Measurements from ENCODE around the gene CECR2. TPM values are rescaled to one million over a fixed set of nuclear protein-coding genes. Genes with fewer than 3 reads are reported as not detected.
"Not testable (repeated sequence)": the region's sequence is repeated elsewhere in the genome, so short reads cannot be mapped to it uniquely, and the experiment has no call there.

Gene CECR2
- total RNA-seq, 1 donor: not detected

DNA sequence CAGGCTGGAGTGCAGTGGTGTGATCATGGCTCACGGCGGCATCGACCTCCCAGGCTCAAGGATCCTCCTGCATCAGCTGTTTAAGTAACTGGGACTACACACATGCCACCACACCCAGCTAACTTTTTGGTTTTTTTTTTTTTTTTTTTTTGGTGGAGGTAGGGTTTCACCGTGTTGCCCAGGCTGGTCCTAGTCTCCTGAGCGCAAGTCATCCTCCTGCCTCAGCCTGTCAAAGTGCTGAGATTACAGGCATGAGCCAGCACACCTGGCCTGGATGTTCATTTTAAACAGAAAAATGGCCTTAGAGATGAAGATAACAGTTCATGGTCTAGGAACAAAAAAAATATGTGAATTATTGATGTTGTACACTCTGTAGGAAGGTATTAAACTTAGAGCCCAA is 180.4 kb downstream of the CECR2 start:
- H3K4me3 ChIP-seq (ENCODE audit: low read depth, low read length): no peak overlapping the region
- TF ChIP-seq, protein P1, sequence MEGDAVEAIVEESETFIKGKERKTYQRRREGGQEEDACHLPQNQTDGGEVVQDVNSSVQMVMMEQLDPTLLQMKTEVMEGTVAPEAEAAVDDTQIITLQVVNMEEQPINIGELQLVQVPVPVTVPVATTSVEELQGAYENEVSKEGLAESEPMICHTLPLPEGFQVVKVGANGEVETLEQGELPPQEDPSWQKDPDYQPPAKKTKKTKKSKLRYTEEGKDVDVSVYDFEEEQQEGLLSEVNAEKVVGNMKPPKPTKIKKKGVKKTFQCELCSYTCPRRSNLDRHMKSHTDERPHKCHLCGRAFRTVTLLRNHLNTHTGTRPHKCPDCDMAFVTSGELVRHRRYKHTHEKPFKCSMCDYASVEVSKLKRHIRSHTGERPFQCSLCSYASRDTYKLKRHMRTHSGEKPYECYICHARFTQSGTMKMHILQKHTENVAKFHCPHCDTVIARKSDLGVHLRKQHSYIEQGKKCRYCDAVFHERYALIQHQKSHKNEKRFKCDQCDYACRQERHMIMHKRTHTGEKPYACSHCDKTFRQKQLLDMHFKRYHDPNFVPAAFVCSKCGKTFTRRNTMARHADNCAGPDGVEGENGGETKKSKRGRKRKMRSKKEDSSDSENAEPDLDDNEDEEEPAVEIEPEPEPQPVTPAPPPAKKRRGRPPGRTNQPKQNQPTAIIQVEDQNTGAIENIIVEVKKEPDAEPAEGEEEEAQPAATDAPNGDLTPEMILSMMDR (IDR thresholded peaks at IDR 0.05; ENCODE audit: insufficient read depth, low read depth, low read length): no peak
- no peak for DNase-seq (ENCODE audit: low read depth)

DNA sequence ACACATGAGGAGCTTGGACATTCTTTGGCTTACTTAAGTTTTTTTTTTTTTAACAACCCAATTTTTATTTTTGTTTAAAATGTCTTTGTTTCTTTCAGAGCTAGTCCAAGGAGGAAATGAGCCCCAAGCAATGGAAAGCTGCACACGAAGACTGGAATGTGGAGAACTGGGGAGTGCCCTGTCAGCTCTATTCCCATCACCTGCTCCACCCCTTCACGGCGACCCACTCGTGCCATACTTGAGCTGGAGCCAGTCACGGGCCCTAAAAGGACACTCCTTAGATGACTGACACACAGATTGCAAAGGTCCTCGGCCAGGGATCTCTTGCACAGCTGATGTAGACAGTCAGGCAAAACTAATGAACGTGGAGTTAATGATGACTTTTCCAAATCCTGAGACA is 183.5 kb downstream of the CECR2 start:
- DNase-seq (ENCODE audit: low read depth): no peak
- H3K4me3 ChIP-seq (ENCODE audit: low read depth, low read length): no peak overlapping the region
- TF ChIP-seq, protein P1 (IDR thresholded peaks at IDR 0.05; ENCODE audit: insufficient read depth, low read depth, low read length): no peak

DNA sequence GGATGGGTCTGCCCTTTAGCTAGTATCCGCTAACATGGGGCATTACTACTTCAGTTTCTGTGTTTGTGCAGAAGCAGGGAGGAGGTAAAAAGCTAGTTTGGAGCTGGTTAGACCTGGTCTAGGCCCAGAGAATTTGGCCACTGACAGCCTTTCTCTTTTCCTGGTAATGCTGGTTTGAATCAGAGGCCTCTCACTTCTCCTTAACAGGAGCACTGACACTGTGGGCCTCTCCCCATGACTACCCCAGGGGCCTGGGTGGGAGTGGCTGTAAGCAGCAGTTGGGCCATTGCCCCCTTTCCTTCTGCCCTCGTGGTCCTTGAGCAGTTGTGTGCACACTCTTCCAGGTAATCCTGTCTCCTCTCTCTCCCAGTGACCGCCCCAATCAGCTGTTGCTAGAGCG is 185.6 kb downstream of the CECR2 start:
- DNase-seq (ENCODE audit: low read depth): no peak
- TF ChIP-seq, protein P1 (IDR thresholded peaks at IDR 0.05; ENCODE audit: insufficient read depth, low read depth, low read length): no peak
- H3K4me3 ChIP-seq (ENCODE audit: low read depth, low read length): no peak overlapping the region

DNA sequence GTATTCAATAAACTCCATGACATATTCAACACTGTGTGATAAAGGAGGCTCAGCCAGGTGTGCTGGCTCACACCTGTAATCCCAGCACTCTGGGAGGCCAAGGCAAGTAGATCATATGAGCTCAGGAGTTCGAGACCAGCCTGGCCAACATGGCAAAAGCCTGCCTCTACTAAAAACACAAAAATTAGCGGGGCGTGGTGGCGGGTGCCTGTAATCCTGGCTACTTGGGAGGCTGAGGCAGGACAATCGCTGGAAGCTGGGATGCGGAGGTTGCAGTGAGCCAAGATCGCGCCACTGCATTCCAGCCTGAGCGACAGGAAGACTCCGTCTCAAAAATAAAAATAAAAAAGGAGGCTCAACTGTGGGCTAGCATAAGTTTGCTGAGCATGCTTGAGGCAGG is 189.9 kb downstream of the CECR2 start:
- no peak for DNase-seq (ENCODE audit: low read depth)
- TF ChIP-seq, protein P1 (IDR thresholded peaks at IDR 0.05; ENCODE audit: insufficient read depth, low read depth, low read length): no peak
- no peak overlapping the region for H3K4me3 ChIP-seq (ENCODE audit: low read depth, low read length)

DNA sequence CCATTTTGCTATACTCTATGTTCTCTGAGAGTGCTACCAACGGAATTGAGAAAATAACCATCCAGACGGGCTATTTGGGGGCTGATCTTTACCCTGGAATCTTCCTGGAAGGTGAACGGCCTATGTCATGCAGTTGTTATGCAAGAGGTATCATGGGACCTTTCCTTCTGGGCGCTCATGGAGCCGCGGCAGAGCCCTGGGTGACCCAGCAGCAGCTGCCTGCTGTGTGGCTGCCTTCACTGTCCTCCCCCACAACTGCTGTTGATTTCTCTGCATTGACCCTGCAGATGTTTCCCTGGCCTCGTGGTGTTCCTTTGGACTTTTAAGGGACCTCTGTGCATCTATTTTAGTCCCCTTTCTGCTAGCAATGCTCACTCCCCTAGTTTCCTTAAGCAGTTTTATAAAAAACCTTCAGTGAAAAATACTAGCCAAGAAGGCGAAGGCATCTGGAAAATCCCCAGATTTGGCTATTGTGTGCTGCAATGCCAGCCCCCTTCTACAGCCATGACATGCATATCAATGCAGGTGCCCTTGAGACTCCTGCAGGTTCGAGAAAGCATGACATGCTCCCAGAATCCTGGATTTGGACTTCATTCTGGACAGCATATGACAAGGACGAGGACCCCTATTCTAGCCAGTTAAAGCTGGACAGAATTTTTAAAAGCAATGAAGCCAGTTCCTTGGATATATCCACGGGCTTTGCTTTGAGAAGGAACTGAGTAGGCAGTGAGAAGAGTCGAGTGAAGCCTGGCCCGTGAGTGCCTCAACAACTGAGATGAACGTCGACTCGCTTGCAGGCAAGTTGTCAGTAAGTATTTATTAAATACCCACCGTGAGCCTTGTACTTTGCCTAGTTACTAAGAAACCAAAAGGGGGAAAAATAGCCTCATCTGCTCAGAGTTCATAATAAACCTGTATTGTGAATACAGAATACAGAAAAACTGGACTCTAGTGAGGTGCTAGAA is 193.9 kb downstream of the CECR2 start, which contains the start of gene SLC25A18:
SLC25A18 (plus strand) TSS at position 593 of the 965 bp plus-strand sequence. CDS start 16,447 bp downstream, outside the sequence.
- H3K4me3 ChIP-seq (ENCODE audit: low read depth, low read length): no peak within 1 kb of the TSS
- DNase-seq (ENCODE audit: low read depth): peak; percentile 86

DNA sequence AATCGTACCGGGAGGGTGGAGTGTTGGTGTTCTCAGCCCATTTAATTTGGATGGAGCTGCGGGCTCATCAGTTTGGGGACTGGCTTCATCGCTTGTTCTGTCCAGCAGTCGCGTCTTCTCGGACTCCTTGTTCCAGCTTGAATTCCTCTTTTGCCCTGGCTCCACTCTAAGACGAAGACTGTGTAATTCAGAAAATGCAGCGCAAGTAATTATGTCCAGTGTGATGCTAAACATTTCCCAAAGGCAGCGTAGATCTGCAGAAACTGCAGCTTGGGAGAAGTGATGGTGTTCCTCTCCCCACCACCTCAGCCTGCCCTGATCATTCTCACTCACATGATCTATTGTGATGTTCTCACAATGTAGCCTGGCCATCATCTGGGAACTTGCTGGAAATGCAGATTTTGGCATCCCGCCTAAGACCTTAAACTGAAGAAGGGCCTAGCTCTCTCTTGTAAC is 194.7 kb downstream of the CECR2 start:
- TF ChIP-seq, protein P1 (IDR thresholded peaks at IDR 0.05; ENCODE audit: insufficient read depth, low read depth, low read length): no peak
- peak; percentile 84 for DNase-seq (ENCODE audit: low read depth)
- no peak overlapping the region for H3K4me3 ChIP-seq (ENCODE audit: low read depth, low read length)

More for the DNA sequence above, 193.9 kb downstream of the CECR2 start, which contains the start of gene SLC25A18:
- TF ChIP-seq, protein P1 (IDR thresholded peaks at IDR 0.05; ENCODE audit: insufficient read depth, low read depth, low read length): peak; percentile 5

DNA sequence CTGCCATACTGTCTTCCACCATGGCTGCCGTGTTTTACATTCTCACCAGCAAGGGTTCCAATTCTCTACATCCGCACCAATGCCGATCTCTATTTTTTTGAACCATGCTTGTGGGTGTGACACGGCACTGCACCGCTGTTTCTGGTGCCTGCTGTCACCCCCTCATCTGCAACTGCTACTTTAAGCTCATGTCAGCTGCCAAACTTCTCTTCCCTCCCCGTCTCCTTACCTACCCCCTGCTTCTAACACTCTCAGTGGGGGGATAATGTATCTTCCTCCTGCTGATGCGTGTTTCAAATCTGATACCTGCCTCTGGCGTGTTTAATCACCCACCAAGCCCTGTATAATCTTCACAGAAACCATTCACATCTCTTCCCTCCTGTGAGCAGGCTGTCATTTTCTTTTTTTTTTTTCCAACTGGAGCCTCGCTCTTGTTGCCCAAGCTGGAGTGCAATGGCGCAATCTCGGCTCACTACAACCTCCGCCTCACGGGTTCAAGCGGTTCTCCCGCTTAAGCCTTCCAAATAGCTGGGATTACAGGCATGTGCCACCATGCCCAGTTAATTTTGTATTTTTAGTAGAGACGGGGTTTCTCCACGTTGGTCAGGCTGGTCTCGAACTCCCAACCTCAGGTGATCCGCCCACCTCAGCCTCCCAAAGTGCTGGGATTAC is 196.9 kb downstream of the CECR2 start:
- not testable (repeated sequence) for DNase-seq (ENCODE audit: low read depth); H3K4me3 ChIP-seq (ENCODE audit: low read depth, low read length)
